ENCODE data around the gene DPP4.

DNA sequence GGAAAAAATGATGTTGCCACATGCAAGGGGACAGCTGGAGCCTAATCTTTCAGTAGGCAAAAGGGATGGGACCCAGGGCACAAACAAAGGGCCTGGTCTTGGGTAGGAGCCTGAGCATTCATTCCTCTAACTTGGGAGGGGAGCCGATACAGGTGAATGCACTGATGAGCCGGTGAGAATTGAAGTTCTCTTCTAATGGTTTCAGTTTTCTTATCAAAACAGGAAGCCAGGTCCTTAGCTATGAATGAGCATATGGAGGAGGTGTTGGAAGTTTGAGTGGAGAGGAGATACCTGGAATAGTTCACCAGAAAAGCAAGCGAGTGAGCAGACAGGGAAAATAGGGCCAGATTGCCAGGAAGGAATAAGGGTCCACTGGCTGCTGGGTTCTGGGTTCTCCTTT, 10.1 kb downstream of the DPP4 start:
- TF ChIP-seq EZH2 (IDR thresholded peaks at IDR 0.05; ENCODE audit: borderline replicate concordance, low read depth, low read length, severe bottlenecking) = no peak
- TF ChIP-seq CTCF (IDR thresholded peaks at IDR 0.05; ENCODE audit: borderline replicate concordance, extremely low read depth, low read length, poor library complexity, severe bottlenecking) = no peak

Measured in DND-41 (cell line).